AG08396 (cell line): ENCODE results near the gene DNMBP.
"Not testable (repeated sequence)": the region's sequence is repeated elsewhere in the genome, so short reads cannot be mapped to it uniquely, and the experiment has no call there.

ENCODE experiments used
- DNase-seq: peaks from one replicate; pipeline ENCODE4 v3.0.0; 2012; ENCODE audit warnings: low spot score, mixed read lengths

DNMBP gene

GRCh38 chr10:99993701-99994689 lies 15.8 kb downstream of the DNMBP start:
- peak; percentile 77 for DNase-seq

GRCh38 chr10:99985637-99986036 lies 24.1 kb downstream of the DNMBP start:
- DNase-seq = not testable (repeated sequence)

DNA sequence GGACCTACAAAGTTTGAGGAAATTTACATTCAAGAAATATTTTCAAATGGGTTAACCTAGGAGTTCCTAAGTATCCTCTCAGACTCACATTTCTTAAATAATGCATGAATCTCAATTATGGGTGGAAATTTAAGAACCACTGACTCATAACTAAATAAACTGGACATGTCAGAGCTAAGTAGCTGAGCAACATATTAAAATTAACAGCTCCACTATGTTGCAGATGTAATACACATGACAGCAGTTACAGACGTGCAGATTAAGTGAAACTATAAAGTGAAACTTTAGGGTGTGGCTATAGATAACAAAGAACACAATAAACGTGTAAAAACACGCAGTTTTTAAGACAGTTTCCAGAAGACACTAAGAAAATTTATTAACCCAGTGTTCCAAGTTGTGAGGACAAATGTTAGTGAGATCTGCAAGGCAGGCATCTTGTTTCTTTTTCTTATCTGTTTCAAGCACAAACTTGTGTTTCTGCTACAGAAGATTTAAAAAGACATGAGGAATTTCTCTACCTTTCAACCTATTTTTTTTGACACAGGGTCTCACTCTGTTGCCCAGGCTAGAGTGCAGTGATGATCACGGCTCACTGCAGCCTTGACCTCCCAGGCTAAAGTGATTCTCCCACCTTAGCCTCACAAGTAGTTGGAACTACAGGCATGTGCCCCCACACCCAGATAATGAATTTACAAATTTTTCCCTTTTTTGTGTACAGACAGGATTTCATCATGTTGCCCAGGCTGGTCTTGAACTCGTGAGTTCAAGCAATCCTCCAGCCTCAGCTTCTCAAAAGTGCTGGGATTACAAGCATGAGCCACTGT lies 25.3 kb downstream of the DNMBP start:
- DNase-seq = no peak

DNA sequence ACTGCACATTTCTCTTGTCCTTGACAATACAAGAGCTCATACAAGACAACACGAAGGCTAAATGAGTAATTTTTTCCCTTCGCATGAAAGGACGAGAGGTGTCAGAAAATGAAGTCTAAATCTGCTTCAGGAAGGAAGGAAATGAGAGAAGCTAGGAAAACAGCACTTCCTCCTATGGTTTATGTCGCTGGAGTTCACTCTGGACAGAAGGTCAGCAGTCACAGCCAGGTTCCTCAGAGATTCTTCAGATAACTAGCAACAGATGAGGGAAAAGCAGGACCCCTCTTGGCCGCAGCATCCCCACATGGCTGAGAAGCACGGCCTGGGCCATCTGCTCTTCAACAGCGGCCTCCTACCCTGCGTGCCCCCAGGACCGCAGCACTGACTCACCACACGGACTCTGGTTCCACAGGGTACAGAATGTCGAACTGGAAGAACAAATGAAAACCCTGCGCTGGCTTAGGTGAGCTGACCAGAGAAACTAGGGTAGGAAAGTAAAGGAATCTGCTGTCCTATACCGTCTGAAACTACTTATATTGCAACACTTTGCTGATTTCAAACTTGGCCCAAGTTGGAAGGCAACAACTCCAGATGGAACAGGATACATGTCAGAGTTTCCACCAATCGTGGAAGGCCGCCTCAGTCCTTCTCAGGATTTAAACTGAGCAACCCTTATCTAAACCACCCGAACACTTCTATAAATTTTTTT lies 26.3 kb downstream of the DNMBP start:
- DNase-seq = peak; percentile 45

DNA sequence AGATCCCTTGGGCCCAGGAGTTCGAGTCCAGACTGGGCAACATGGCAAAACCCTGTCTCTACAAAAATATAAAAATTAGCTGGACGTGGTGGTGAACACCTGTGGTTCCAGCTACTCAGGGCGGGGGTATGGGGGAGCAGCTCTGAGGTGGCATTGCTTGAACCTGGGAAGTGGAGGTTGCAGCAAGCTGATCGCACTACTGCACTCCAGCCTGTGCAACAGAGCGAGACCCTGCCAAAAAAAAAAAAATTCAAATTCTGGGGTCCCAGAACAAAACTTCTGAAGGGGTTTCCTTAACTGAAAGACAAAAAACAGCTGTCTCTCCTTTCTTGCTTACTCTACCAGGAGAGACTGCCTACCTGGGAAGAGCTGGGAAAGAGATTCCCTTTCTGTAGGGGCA lies 27.0 kb downstream of the DNMBP start:
- no peak for DNase-seq

- no peak for DNase-seq
Observed at GRCh38 chr10:99981581-99982199, 28.1 kb downstream of the DNMBP start.

DNA sequence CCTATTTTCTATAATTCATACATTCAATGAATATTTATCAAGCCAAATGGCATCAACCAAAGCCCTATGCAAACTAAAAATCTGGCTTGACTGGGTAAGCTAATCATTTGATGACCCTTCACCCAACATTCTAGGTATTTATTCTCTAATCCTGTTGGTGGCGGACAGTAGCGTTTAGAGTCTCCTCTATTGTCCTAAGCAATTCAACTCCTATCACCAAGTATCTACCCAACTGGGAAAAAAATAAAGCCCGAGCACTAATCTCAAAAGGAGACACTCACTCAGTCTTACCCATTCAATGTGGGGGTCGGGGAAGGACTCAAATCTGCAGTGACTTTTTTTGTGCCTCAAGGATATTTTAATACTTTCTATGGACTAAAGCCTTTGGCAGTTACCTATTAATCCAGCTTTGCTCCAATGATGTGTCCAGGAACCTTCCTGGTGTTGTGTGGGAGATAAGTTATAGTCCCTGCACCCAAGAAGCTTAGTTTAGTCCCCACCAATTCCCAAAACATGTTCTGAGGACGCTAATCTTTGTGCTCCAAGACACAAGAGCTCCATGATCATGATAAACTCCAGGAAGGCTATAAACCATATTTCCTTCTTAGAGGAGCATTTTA lies 30.6 kb downstream of the DNMBP start:
- no peak for DNase-seq

DNA sequence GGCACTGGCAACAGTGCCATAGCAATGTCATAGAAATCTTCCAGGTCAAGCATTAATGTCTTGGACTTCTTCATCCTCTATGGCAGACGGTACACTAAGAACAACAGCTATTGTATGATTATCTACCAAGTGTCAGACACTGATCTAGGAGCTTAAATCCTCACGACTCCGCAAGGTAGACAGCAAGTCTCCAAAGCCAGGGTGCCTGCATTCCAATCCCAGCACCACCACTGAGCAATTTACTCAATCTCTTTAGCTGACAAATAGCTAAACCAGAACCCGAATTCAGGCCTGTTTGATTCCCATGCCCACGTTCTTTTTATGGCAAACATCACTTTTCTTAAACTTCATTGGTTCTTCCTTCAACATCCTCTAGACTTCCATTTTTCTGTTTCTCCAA lies 31.8 kb downstream of the DNMBP start:
- no peak for DNase-seq

GRCh38 chr10:99976886-99977665 lies 32.7 kb downstream of the DNMBP start:
- DNase-seq = peak; percentile 78

DNA sequence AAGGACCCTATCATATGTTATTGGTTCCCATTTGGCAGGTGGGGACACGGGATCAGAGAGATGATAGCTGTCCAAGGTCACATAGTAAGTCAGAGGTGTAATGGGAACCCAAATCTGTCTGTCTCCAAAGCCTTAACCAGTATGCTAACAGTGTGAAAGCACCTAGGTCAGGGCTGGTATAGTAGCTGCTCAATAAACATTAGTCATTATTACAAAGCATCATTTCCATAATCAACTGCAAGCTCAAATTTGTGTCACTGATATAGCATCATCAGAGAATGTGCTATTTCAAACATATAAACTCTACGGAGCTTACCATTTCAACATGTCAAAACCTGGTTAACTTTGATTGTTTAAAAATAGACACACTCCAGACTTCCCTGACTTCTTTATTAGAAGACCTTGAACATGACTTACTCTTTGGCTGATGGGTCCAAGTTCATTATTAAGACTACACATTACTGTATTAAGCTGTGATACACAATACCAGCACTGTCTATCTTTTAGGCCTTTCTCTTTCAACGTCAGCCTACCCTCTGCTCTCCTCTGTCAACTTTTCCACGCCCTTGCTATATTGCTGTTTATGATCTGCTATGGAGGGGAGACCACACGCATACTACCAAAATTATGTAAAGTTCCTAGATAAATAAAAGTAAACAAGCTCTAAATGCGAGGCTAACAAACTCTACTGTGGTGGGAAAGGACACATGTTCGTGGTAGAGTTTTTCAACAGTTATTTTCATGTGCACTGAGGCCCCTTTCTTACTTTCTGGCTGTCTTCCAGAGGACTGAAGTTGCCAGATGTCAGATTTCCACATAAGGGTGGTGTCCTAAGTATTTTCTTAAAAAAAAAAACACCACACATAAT lies 33.6 kb downstream of the DNMBP start:
- peak; percentile 20 for DNase-seq

GRCh38 chr10:99975106-99975829 lies 34.5 kb downstream of the DNMBP start:
- DNase-seq = no peak

GRCh38 chr10:99973190-99973589 lies 36.6 kb downstream of the DNMBP start:
- no peak for DNase-seq

GRCh38 chr10:99967961-99968360 lies 41.8 kb downstream of the DNMBP start:
- DNase-seq = no peak

DNA sequence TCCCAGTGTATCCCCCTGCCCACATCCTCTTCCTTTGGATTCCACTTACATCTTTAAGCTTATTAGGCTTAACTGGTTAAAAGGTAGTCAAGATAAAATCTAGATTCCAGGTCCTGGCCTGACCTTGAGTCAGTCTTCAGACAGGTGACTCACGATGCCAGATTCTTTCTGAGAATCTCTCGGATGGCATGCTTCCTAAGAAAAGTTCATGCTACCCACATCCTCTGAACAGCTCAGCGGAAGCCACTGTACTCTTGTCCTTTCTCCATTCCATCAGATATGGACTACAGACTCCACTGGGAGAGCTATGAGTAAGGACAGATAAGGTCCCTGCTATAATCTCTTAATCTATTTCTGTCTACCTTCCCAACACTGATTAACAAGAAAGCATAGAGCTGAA lies 43.4 kb downstream of the DNMBP start:
- DNase-seq = peak; percentile 27

- no peak for DNase-seq
Observed at GRCh38 chr10:99965700-99966099, 44.0 kb downstream of the DNMBP start.

DNA sequence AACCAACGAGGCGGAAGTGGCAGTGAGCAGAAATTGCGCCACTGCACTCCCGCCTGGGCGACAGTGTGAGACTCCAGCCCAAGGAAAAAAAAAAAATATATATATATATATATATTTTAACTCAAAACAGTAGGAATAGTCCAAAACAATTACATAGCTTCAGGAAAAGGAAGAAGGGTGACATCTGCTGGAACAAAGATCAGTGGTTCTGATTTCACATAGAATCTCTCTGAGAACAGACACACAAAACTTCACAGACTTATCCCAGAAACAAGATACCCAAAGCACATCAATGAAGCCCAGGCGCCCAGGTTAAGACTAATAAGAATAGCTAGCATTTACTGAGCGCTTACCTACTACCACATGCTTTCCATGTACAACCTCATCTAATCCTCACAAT lies 45.0 kb downstream of the DNMBP start:
- DNase-seq = peak; percentile 17

GRCh38 chr10:99963467-99964165 lies 46.1 kb downstream of the DNMBP start:
- DNase-seq = not testable (repeated sequence)

GRCh38 chr10:99958806-99959205 lies 50.9 kb downstream of the DNMBP start:
- no peak for DNase-seq
